ENCODE data around the gene CAPN1.
"Not testable (repeated sequence)": the region's sequence is repeated elsewhere in the genome, so short reads cannot be mapped to it uniquely, and the experiment has no call there.

Gene CAPN1

DNA sequence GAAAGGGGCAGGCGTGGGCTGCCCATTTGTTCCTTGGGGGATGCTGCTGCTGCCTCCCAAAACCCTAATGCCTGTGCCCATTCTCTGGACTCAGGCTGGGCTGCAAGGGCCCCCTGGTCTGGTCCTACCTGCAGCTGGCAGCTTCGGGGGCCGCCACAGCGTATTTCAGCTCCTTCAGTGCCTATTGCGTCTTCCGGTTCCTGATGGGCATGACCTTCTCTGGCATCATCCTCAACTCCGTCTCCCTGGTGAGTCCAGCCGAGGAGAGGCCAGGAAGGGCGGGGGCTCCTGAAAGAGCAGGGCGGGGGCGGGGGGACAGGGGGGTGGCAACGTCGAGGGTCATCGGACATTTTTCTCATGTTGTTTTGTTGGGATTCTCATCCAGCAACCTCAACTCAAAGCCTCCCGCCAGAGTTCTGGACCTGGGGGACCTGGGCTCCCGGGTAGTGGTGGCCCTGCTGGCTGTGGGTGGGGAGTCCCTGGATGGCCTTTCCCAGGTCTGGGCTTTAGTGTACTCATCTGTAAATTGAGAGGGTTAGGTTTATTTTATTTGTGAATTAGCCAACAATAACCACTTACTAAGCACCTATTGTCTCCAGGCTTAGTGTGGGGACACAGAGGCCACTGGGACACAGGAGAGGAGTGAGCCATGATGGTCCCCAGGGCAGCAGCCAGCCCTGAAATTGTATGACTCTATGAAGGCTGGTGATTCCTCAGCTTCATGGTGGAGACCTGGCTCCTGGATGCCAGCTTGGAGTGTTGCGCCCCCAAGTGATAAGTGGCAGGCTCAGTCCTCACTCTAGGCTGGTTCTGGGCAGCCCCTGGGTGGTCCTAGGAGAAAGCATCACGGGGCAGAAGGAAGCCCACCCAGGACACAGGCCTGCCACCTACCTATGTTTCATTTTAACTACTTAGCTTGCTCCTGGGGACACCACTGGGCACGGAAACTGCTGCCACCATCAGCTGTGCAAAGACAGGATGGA, 36.0 kb downstream of the CAPN1 start:
- no peak overlapping the region for H3K4me3 ChIP-seq (ENCODE audit: low read length)
- H3K36me3 ChIP-seq (ENCODE audit: control insufficient read depth, insufficient read depth, low read length): no peaks in the 10 kb centered on the region
- no peaks in the 10 kb centered on the region for H3K27me3 ChIP-seq (ENCODE audit: control insufficient read depth, insufficient read depth, low read length)
- H3K4me1 ChIP-seq (ENCODE audit: control insufficient read depth, insufficient read depth, low read length): no peaks in the 10 kb centered on the region
- H3K27ac ChIP-seq (ENCODE audit: low read depth, low read length): no peak overlapping the region
- no peak overlapping the region for H3K9ac ChIP-seq (ENCODE audit: low read length)

GRCh38 chr11:65218446-65218845, 36.7 kb downstream of the CAPN1 start:
- Histone ChIP-seq H3K4me1 (ENCODE audit: control insufficient read depth, insufficient read depth, low read length) (no peaks in the 10 kb centered on the region), H3K4me3 (ENCODE audit: low read length) (no peak overlapping the region), H3K27ac (ENCODE audit: low read depth, low read length) (no peak overlapping the region), H3K36me3 (ENCODE audit: control insufficient read depth, insufficient read depth, low read length) (no peaks in the 10 kb centered on the region), H3K27me3 (ENCODE audit: control insufficient read depth, insufficient read depth, low read length) (no peaks in the 10 kb centered on the region), H3K9ac (ENCODE audit: low read length) (no peak overlapping the region)

DNA sequence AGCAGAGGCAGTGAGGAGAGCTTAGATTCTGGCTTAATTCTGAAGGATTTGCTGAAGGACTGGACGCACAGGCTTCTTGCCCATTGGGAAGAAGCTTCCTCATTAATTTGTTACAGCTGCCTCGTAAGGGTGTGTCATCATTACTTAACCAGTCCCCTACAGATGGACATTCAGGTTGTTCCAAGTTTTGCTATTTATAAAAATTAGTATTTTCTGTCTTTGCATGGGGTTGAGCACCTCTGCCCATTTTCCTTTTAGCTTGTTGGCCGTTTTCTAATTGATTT, 38.1 kb downstream of the CAPN1 start:
- no peak overlapping the region for H3K4me3 ChIP-seq (ENCODE audit: low read length)
- H3K27ac ChIP-seq (ENCODE audit: low read depth, low read length): no peak overlapping the region
- no peaks in the 10 kb centered on the region for H3K36me3 ChIP-seq (ENCODE audit: control insufficient read depth, insufficient read depth, low read length)
- no peaks in the 10 kb centered on the region for H3K4me1 ChIP-seq (ENCODE audit: control insufficient read depth, insufficient read depth, low read length)
- H3K27me3 ChIP-seq (ENCODE audit: control insufficient read depth, insufficient read depth, low read length): no peaks in the 10 kb centered on the region
- no peak overlapping the region for H3K9ac ChIP-seq (ENCODE audit: low read length)

GRCh38 chr11:65221026-65221425, 39.3 kb downstream of the CAPN1 start:
- no peak overlapping the region for H3K27ac ChIP-seq (ENCODE audit: low read depth, low read length)
- H3K4me1 ChIP-seq (ENCODE audit: control insufficient read depth, insufficient read depth, low read length): no peaks in the 10 kb centered on the region
- H3K27me3 ChIP-seq (ENCODE audit: control insufficient read depth, insufficient read depth, low read length): no peaks in the 10 kb centered on the region
- no peaks in the 10 kb centered on the region for H3K36me3 ChIP-seq (ENCODE audit: control insufficient read depth, insufficient read depth, low read length)
- no peak overlapping the region for H3K9ac ChIP-seq (ENCODE audit: low read length)
- no peak overlapping the region for H3K4me3 ChIP-seq (ENCODE audit: low read length)

DNA sequence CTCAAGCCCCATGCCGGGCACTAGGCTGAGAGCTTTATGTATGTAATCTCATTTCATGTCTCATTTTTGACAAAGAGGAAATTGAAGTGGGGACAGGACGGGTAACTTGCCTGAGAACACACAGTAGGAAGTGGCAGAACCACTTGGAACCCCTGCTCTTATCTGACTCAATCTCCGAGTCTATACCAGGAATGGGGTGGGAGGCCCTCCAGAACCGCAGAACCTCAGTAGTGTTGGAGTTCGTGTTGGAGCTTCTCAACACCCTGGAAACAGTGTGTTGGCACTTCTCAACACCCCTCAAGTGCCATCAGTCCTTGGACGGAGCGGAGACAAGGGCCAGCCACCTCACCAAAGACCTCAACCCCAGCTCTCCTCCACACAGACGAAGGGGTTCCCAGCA, 41.3 kb downstream of the CAPN1 start:
- Histone ChIP-seq H3K36me3 (ENCODE audit: control insufficient read depth, insufficient read depth, low read length) (no peaks in the 10 kb centered on the region), H3K9ac (ENCODE audit: low read length) (no peak overlapping the region), H3K27ac (ENCODE audit: low read depth, low read length) (no peak overlapping the region), H3K4me1 (ENCODE audit: control insufficient read depth, insufficient read depth, low read length) (no peaks in the 10 kb centered on the region), H3K4me3 (ENCODE audit: low read length) (no peak overlapping the region), H3K27me3 (ENCODE audit: control insufficient read depth, insufficient read depth, low read length) (no peaks in the 10 kb centered on the region)

DNA sequence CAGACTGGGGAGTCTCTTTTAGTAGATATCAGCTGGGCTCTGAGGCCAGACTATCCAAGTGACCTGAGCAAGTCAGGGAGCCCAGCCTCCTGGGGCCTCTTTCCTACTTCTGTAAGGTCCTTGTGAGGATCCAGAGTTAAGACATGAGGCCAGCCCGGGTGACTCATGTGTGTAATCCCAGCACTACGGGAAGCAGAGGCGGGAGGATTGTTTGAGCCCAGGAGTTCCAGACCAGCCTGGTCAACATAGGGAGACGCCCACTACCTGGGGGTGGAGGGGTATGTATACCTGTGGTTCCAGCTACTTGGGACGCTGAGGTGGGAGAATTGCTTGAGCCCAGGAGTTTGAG, 43.2 kb downstream of the CAPN1 start:
- Histone ChIP-seq H3K9ac (ENCODE audit: low read length) (no peak overlapping the region), H3K36me3 (ENCODE audit: control insufficient read depth, insufficient read depth, low read length) (no peaks in the 10 kb centered on the region), H3K27ac (ENCODE audit: low read depth, low read length) (peak overlapping the region; percentile 4), H3K4me3 (ENCODE audit: low read length) (peak overlapping the region; percentile 64), H3K27me3 (ENCODE audit: control insufficient read depth, insufficient read depth, low read length) (no peaks in the 10 kb centered on the region), H3K4me1 (ENCODE audit: control insufficient read depth, insufficient read depth, low read length) (no peaks in the 10 kb centered on the region)

DNA sequence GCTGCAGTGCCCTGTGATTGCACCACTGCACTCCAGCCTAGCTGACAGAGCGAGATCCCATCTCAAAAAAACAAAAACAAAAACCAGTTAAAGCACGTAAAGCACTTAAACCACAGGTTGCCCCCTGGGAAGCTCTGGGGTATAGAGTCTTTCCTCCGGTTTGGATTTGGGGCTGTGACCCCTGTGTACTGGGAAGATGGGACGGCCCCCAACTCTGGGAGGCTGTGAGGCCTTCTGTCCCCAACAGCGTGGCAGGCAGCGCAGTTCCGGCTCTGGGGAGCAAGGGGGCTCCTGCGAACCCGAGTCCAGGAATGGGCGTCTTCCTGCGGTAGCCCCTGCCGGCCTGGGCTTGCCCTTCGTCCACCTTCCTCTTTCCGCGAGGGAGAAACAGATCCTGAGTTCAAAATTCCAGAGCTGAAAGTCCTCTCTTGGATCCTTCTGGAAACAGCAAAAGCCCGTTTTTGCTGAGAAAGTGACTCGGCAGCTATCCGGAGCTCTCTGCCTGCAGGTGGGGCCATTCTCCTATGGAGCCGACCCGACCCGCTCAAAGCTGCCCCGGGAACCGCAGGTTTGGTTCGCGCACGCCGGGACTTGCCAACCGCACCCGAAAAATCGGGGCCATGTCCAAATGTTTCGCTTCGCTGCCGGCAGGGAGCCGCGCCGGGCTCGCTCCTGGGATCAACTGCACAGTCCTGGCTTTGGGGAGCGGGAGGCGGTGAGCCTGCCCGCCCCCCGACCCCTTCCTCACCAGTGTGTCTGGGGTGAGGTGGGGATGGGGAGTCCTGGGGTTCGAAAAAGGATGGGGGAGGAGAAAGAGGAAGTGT, 43.8 kb downstream of the CAPN1 start:
- H3K4me3 ChIP-seq (ENCODE audit: low read length): peak overlapping the region; percentile 64
- no peaks in the 10 kb centered on the region for H3K36me3 ChIP-seq (ENCODE audit: control insufficient read depth, insufficient read depth, low read length)
- H3K4me1 ChIP-seq (ENCODE audit: control insufficient read depth, insufficient read depth, low read length): no peaks in the 10 kb centered on the region
- H3K27me3 ChIP-seq (ENCODE audit: control insufficient read depth, insufficient read depth, low read length): no peaks in the 10 kb centered on the region
- H3K27ac ChIP-seq (ENCODE audit: low read depth, low read length): peak overlapping the region; percentile 20
- no peak overlapping the region for H3K9ac ChIP-seq (ENCODE audit: low read length)

DNA sequence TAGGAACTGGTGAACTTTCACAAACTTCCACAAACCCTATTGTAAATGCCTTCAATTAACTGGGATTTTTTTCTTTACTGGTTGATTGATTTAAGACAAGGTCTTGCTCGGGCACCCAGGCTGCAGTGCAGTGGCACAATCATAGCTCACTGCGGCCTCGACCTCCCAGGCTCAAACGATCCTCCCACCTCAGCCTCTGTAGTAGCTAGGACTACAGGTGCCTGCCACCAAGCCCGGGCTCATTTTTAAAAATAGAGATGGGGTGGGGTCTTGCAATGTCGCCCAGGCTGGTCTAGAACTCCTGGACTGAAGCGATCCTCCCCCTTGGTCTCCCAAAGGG, 44.3 kb downstream of the CAPN1 start:
- Histone ChIP-seq H3K4me3 (ENCODE audit: low read length) (peak overlapping the region; percentile 64), H3K9ac (ENCODE audit: low read length) (no peak overlapping the region), H3K27me3 (ENCODE audit: control insufficient read depth, insufficient read depth, low read length) (no peaks in the 10 kb centered on the region), H3K36me3 (ENCODE audit: control insufficient read depth, insufficient read depth, low read length) (no peaks in the 10 kb centered on the region), H3K4me1 (ENCODE audit: control insufficient read depth, insufficient read depth, low read length) (no peaks in the 10 kb centered on the region), H3K27ac (ENCODE audit: low read depth, low read length) (peak overlapping the region; percentile 20)

DNA sequence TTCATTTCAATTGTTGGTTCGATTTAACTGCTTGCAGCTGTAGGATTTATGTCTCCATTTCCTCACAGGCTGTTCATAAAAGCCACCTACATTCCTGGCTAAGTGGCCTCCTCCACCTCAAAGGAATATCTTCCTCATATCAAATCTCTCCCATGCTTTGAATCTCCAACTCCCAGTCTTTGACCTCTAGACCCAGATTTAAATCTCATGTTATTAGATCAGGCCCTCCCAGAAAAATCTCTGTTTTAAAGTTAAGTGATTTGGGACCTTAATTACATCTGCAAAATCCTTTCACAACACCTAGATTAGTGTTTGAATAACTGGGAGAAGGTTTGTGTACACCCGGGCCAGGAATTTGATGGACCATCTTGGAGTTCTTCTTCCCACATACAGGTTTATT, 46.2 kb downstream of the CAPN1 start:
- Histone ChIP-seq H3K9ac (ENCODE audit: low read length) (no peak overlapping the region), H3K4me3 (ENCODE audit: low read length) (no peak overlapping the region), H3K36me3 (ENCODE audit: control insufficient read depth, insufficient read depth, low read length) (no peaks in the 10 kb centered on the region), H3K27ac (ENCODE audit: low read depth, low read length) (no peak overlapping the region), H3K27me3 (ENCODE audit: control insufficient read depth, insufficient read depth, low read length) (no peaks in the 10 kb centered on the region), H3K4me1 (ENCODE audit: control insufficient read depth, insufficient read depth, low read length) (no peaks in the 10 kb centered on the region)

GRCh38 chr11:65236194-65237059, 54.7 kb downstream of the CAPN1 start:
- Histone ChIP-seq H3K27me3 (ENCODE audit: control insufficient read depth, insufficient read depth, low read length) (no peaks in the 10 kb centered on the region), H3K4me3 (ENCODE audit: low read length) (no peak overlapping the region), H3K9ac (ENCODE audit: low read length) (no peak overlapping the region), H3K27ac (ENCODE audit: low read depth, low read length) (no peak overlapping the region), H3K4me1 (ENCODE audit: control insufficient read depth, insufficient read depth, low read length) (no peaks in the 10 kb centered on the region), H3K36me3 (ENCODE audit: control insufficient read depth, insufficient read depth, low read length) (no peaks in the 10 kb centered on the region)

DNA sequence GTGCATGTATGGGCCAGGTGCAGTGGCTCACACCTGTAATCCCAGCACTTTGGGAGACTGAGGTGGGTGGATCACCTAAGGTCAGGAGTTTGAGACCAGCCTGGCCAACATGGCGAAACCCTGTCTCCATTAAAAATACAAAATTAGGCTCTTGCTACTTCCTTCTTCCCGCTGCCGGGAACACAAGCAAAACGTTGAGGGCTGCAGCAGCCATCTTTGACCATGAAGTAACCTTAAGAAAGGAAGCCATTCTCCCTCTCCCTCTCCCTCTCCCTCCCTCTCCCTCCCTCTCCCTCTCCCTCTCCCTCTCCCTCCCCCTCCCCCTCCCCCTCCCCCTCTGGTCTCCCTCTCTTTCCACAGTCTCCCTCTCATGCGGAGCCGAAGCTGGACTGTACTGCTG, 56.6 kb downstream of the CAPN1 start:
- H3K27ac ChIP-seq (ENCODE audit: low read depth, low read length); H3K27me3 ChIP-seq (ENCODE audit: control insufficient read depth, insufficient read depth, low read length); H3K4me3 ChIP-seq (ENCODE audit: low read length): not testable (repeated sequence)

GRCh38 chr11:65241134-65241533, 59.4 kb downstream of the CAPN1 start:
- no peaks in the 10 kb centered on the region for H3K27me3 ChIP-seq (ENCODE audit: control insufficient read depth, insufficient read depth, low read length)
- no peaks in the 10 kb centered on the region for H3K36me3 ChIP-seq (ENCODE audit: control insufficient read depth, insufficient read depth, low read length)
- no peak overlapping the region for H3K4me3 ChIP-seq (ENCODE audit: low read length)
- no peaks in the 10 kb centered on the region for H3K4me1 ChIP-seq (ENCODE audit: control insufficient read depth, insufficient read depth, low read length)
- H3K27ac ChIP-seq (ENCODE audit: low read depth, low read length): no peak overlapping the region
- H3K9ac ChIP-seq (ENCODE audit: low read length): no peak overlapping the region

More for the DNA sequence above, 56.6 kb downstream of the CAPN1 start:
- H3K4me1 ChIP-seq (ENCODE audit: control insufficient read depth, insufficient read depth, low read length); H3K36me3 ChIP-seq (ENCODE audit: control insufficient read depth, insufficient read depth, low read length); H3K9ac ChIP-seq (ENCODE audit: low read length): not testable (repeated sequence)

All from rectal smooth muscle tissue (tissue), 1 donor.